Glomerular visceral epithelial cell (primary cell): Measurements from ENCODE around the gene LARP4B.

ENCODE experiments used
- DNase-seq: peaks from one replicate; pipeline ENCODE4 v3.0.0-alpha.2; 2016; ENCODE audit errors: extremely low spot score

Gene LARP4B

GRCh38 chr10:787933-788651, 143.4 kb downstream of the LARP4B start:
- DNase-seq = peak; percentile 91

GRCh38 chr10:786633-787474, 144.7 kb downstream of the LARP4B start:
- DNase-seq = no peak

- no peak for DNase-seq
Measured at GRCh38 chr10:785861-786214, 145.7 kb downstream of the LARP4B start.

- no peak for DNase-seq
Measured at GRCh38 chr10:785089-785860, 146.2 kb downstream of the LARP4B start.

GRCh38 chr10:784403-785088, 147.0 kb downstream of the LARP4B start:
- DNase-seq = peak; percentile 67

- no peak for DNase-seq
Measured at GRCh38 chr10:782751-783648, 148.5 kb downstream of the LARP4B start.

GRCh38 chr10:780536-781524, 150.7 kb downstream of the LARP4B start:
- DNase-seq = no peak

GRCh38 chr10:778626-779330, 152.7 kb downstream of the LARP4B start:
- DNase-seq = no peak

GRCh38 chr10:777913-778479, 153.5 kb downstream of the LARP4B start:
- DNase-seq = no peak

GRCh38 chr10:776772-777171, 154.7 kb downstream of the LARP4B start:
- DNase-seq = no peak

- peak; percentile 59 for DNase-seq
Measured at GRCh38 chr10:775245-776075, 156.0 kb downstream of the LARP4B start.

GRCh38 chr10:774661-775244, 156.8 kb downstream of the LARP4B start:
- no peak for DNase-seq

GRCh38 chr10:774223-774622, 157.3 kb downstream of the LARP4B start:
- no peak for DNase-seq

GRCh38 chr10:773562-774161, 157.8 kb downstream of the LARP4B start:
- DNase-seq = no peak

- DNase-seq = no peak
Measured at GRCh38 chr10:772227-772637, 159.3 kb downstream of the LARP4B start.

GRCh38 chr10:771647-772046, 159.9 kb downstream of the LARP4B start:
- DNase-seq = no peak

- DNase-seq = no peak
Measured at GRCh38 chr10:770975-771374, 160.5 kb downstream of the LARP4B start.
